HG02623 (cell line): ENCODE measurements around the gene OR2V1.

Source experiments
- ATAC-seq: cut with Tn5 transposase; IDR thresholded peaks from one replicate; pipeline ENCODE4 v1.9.1; 2021; ENCODE audit warnings: moderate library complexity; ENCODE audit not compliant: unreplicated experiment

The OR2V1 gene

DNA sequence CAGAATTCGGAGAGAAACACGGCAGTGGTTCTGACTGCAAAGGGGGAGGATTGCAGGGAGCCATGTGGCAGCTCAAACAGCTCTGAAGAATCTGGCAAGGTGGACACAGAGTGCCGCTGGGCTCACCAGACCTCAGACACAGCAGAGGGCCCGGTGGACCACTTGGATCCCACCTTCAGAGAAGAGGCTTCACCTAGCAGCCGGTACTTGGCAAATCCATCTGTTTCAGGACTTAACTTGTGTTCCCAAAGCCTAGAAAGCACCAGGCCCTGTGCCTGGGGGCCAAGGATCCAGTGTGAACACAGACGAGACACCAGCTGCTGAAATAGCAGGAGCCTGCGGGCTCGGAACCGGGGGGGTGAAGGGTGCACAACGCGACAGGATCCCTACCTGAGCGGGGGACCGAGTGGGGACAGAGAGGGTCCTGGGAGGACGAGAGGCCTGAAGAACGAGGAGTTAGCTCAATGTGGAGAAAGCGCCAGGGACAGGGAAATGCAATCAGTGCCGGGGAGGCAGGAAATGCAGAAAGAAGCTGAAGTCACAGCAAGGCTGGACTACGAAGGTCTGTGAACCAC is 46.3 kb downstream of the OR2V1 start:
- ATAC-seq = no peak

- ATAC-seq = no peak
Measured at GRCh38 chr5:181081989-181082388, 49.0 kb downstream of the OR2V1 start.

DNA sequence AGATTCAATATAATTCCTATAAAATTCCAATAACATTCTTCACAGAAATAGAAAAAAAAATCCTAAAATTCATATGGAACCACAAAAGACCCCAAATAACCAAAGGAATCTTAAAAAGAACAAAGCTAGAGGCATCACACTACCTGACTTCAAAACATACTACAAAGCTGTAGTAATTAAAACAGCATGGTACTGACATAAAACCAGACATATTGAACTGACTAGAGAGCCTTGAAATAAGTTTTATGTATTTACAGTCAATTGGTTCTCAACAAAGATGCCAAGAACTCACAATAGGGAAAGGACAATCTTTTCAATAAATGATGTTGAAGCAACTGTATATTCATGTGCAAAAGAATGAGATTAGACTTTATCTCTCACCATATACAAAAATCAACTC is 54.0 kb downstream of the OR2V1 start:
- ATAC-seq = no peak
